Activated CD8-positive, alpha-beta memory T cell treated with anti-CD3 and anti-CD28 coated beads, Interleukin-2, amount 50 U/mL, for 1 hour (primary cell): ENCODE data around the gene TUBGCP2.
A peak's percentile ranks its signal among the peaks of the same experiment; 100 is the strongest.

Source experiments
- DNase-seq: peaks from one replicate; pipeline ENCODE4 v3.0.0-alpha.2; 2020; ENCODE audit errors: extremely low read depth

TUBGCP2 gene, protein sequence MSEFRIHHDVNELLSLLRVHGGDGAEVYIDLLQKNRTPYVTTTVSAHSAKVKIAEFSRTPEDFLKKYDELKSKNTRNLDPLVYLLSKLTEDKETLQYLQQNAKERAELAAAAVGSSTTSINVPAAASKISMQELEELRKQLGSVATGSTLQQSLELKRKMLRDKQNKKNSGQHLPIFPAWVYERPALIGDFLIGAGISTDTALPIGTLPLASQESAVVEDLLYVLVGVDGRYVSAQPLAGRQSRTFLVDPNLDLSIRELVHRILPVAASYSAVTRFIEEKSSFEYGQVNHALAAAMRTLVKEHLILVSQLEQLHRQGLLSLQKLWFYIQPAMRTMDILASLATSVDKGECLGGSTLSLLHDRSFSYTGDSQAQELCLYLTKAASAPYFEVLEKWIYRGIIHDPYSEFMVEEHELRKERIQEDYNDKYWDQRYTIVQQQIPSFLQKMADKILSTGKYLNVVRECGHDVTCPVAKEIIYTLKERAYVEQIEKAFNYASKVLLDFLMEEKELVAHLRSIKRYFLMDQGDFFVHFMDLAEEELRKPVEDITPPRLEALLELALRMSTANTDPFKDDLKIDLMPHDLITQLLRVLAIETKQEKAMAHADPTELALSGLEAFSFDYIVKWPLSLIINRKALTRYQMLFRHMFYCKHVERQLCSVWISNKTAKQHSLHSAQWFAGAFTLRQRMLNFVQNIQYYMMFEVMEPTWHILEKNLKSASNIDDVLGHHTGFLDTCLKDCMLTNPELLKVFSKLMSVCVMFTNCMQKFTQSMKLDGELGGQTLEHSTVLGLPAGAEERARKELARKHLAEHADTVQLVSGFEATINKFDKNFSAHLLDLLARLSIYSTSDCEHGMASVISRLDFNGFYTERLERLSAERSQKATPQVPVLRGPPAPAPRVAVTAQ

DNA sequence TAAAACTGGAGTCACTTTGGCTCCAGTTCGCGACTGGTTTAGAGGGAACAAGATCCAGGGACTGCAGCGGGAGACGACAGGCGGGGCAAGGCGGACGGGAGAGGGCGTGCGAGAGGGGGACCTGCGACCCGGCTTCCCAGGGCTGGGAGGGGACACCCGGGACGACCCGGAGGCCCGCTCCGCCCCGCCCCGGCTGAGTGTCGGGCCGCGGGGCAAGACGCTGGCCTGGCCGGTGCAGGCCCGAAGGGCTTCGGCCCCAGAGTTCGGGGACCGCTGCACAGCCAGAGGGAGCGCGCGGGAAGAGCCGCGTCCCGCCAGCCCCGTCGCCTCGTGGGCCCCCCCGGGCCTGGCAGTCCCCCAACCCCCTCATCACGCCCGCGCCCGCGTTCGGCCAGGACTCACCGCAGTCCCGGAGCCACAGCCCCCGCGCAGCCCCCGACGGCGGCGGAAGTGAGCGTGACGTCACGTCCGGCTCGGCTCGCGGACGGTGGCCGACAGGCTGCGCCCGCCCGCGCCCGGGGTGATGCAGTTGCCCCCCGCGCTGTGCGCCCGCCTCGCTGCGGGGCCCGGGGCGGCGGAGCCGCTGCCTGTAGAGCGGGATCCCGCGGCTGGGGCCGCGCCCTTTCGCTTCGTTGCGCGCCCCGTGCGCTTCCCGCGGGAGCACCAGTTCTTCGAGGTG is at the start of gene TUBGCP2, which contains the start of gene ZNF511:
TUBGCP2 (minus strand) TSS at position 452 of the 679 bp plus-strand sequence. CDS start 5,931 bp downstream, outside the sequence.
ZNF511 (plus strand) TSS at position 494 of the 679 bp plus-strand sequence; CDS start at position 524, 30 bp downstream.
- DNase-seq, result peak; percentile 65

DNA sequence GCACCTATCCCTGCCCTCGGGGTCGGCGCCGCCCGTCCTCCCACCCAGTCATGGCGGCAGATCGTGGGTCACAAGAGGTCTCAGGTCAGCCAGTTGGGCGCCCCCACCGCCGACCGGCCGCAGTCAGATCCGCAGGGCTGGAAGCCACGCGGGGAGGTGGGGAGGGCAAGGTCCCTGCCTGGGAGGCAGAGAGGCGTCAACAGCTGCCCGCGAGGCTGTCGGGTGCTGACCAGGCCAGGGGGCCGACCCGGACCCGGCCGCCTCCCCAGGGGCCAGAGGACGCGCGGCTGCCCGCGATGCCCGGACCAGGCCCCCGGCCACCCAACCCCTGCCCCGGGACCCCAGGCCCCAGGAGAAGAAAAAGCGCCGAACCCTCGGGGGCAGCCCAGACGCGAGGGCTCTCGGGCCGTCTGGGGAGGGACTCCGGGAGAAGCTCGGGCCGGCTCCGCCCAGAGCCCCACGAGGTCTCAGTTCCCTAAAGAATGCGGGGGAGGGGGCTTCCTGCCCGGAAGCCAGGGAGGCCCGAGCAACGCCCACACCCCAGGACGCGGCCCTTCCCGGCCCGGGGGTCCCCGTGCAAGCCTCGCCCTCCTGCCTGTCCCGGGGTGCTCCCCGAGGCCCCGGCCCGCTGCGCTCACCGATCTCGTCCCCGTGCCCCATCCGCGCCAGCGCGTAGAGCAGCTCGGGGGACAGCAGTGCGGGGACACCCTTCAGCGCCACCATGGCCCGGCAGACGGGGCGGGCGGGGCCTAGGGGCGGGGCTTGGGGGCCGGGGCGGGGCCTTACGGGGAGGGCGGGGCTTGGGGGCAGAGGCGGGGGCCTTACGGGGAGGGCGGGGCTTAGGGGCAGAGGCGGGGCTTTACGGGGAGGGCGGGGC is 48.9 kb upstream of the TUBGCP2 start, which contains the start of gene FUOM:
FUOM (minus strand) TSS at position 735 of the 877 bp plus-strand sequence; CDS start at position 723, 12 bp downstream.
- DNase-seq, result no peak

DNA sequence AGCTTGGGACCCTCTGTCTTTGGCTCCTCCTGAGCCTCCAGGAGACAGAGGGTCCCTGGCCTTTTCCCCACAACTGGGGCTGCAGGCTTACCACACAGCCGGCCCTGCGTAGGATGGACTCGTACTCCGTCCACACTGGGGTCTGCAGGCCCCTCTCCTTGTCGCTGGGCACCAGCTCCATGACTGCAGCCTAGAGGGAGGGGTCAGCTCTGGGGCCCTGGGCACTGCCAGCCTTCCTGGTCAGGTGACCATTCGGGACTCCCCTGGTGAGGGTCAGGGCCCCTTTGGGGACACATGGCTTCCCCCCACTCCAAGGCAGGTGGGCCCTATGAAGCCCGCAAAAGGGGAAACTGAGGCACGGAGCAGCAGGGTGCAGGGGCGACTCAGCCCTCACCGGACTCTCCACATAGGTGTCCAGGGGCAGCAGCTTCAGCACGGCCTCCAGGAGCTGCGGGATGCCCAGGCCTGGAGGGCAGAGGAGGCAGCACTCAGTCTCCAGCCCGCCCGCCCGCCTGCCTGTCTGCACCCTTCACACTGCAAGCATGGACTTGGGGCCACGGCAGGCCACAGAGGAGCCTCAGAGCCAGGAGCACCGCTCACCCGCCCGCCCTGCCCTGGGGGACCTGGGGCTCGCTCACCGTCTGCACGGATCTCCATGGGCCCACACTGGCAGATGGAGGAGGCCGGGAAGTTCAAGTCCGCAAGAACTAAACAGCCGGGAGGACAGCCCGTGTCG is 48.0 kb upstream of the TUBGCP2 start:
- no peak for DNase-seq

DNA sequence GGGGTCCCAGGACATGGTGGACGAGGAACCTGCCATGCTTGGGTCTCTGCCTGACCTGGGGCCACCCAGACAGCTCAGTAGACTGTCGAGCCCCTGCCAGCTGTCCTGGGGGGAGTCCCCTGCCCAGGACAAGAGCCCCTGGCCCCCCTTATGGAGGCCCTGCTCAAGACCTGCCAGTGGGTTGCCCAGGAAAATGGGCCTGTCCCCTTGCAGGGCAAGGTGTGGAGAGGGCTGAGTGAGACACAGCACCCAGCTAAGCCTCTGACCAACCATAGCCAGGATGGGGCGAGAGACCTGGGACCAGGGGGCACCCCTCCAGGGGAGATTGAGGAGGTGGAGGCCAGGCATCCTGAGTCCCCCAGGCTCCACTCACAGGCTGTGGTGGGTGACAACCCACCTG is 47.3 kb upstream of the TUBGCP2 start:
- no peak for DNase-seq

DNA sequence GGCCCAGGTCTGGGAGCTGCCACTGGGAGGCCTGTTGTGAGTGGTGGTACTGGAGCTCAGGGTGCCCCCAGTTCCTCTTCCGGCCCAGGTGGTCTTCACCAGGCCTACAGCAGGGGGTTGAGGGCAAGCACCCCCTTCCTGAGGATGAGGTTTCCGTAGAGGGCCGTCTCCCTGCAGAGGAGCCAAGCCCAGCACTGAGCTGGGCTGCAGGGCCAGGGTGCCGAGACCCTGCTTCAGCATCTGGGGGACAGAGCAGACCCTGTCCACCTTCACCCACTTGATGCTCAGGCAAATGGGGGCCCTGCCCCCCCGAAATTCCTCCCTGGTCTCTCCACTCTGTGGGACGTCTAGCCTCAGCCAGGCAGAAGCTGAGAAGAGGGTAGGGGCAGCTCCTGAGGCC is 46.6 kb upstream of the TUBGCP2 start:
- DNase-seq, result no peak

DNA sequence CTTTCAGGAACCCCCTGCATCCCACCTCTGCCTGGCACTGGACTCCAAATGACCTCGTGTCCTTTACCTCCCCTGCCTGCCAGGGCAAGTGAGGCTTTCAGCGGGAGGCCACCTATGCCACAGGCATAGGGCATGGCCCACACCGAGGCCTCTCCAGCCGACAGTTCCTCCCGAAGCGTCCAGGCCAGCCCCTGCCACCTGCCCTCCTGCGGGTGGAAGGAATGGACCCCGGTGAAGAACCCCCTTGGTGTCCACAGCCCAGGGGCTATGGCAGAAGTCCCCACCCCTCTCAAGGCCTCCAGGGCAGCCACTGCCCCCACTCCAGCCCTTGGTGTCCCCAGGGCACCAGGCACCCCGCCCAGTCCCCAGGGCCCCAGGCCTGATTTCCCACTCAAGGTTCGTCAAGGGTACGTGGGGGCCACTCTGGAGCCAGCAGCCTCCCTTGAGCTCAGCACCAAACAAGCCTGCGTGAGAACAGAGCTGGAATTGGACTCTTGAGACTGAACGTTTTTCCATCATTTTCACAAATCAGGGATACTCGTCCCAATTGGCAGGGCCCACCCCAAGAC is 46.1 kb upstream of the TUBGCP2 start:
- no peak for DNase-seq

DNA sequence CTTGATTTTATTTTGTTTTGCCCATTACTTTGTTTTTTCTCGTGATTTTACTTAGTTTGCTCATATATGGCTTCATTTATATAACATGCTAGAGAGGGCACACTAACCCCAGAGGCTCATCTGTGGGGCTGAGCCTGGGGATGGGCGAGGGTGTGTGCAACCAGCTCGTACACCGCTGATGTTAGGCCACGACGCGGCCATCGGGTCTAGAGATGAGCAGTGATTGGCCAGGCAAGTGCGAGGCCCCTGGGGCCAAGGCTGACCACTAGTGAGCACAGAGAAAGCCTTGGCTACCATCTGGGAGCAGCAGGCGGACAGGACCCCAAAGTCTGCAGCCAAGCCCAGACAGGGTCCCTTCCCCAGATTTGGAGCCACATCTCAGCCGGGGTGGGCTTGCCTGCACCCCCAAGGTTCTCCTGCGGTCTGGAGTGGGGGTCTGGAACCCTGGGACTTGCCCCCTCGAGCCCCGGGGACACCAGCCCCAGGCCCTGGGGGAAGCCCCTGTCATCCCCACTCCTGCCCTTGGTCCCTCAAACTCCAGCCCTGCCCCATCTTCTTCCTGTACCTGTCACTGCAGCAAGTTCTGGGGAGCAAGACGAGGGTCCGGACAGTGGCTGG is 45.4 kb upstream of the TUBGCP2 start:
- no peak for DNase-seq

DNA sequence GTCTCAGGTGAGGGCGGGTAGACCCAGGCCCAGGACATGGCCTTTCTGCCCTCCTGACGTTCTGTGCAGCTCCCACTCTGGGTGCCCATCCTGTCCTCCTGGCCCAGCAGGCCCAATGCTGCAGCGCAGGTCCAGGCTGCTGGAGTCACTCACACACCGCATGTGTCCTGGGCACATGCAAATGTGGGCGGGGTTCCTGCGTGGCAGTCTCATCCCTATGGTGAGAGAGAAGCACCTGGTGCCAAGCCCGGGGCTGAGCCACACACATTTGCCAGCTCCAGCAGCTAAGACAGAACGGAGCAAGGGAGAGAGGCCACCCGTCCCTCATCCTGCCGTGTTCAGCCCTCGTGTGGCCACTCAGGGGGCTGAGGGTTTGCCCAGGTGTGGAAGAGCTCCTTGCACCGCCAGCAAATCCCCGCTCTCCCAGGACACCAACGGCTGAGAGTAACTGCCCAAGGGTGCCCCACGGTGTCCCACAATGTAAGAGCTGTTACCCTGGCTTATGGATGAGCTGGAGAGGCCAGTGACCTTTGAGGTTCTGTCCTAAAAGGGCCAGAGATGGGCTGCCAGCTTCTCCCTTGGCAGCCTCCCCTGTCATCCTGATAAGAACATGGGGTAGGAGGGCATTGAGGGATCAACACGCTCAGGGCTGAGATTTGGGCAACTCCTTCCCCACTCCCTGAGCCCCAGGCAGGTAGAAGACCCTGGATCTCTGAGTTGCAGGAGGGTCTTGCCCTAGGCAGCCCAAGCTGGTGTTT is 44.7 kb upstream of the TUBGCP2 start:
- no peak for DNase-seq

DNA sequence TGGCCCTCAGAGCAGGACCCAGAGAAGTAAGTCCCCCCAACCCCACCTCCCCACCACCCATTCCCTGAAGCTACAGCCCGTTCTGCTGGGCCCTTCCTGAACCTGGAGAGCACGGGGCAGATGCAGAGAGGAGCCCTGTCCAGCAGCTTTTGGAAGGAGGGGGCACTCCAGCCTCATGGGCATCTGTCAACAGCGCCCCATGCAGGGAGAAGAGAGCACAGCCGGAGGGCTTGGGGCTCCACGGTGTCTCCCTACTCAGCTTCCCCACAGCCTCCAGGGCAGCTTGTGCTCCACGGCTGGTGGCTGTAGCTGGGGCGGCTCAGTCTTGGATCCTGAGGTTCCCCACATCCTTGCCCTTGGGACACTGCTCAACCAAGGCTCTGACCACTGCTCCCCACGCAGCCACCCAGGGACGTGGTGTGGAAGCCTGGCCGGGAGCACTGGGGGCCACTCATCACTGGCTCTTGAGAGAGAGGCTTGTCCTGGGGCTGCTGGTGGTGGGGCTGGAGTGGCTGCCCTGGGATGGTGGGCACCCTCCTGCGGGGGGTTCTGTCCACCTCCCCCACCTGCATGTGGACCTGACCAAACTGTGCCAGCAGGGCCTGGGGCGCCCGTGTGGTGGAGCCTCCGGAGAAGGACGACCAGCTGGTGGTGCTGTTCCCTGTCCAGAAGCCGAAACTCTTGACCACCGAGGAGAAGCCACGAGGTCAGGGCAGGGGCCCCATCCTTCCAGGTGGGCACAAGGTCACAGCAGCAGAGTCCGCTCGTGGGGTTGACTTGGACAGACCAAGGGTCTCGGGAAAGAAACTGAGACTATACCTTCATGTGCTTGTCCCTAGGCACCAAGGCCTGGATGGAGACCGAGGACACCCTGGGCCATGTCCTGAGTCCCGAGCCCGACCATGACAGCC is 43.0 kb upstream of the TUBGCP2 start:
- no peak for DNase-seq

DNA sequence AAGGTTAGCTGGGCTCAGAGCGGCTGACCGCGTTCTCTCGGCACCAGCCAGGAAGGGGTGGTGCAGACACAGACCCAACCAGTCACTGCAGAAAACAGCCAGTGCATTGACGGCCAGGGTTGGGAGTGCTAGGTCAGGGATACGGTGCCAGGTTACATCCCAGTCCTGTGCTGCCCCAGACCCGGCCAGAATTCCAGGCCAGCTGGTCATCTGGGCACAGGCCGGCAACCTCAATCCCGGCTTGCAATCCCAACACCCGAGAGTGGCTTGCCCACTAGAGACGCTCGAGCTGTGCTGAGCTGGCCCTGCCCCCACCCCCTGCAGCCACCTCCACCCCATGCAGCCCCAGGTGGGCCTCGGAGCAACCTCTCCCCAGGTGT is 42.3 kb upstream of the TUBGCP2 start:
- no peak for DNase-seq

DNA sequence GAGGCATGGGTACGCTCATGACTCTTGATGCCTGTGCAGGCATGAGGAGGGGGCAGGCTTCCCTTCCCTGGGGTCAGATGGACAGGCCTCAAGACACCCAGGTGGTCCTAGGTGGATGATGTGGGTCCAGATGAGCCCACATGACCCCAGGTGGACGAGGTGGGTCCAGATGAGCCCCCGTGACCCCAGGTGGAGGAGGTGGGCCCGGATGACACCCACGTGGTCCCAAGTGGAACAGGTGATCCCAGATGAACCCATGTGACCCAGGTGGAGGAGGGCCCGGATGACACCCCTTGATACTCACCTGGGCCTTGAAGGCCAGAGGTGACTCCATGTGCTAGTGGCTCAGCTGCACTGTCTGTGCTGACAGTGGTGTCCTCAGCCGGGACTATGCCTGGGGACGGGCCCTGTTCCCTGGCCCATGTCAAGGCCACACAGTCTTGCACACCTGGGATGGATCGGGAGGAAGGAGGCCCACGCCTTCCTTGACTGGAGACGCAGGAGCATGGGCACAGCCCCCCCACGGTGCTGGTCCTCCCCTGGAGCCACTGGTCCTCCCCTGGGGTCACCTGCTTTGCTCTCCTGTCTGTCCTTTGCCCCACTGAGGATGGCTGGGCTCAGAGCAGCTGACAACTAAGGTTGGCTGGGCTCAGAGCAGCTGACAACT is 41.7 kb upstream of the TUBGCP2 start:
- DNase-seq, result no peak

DNA sequence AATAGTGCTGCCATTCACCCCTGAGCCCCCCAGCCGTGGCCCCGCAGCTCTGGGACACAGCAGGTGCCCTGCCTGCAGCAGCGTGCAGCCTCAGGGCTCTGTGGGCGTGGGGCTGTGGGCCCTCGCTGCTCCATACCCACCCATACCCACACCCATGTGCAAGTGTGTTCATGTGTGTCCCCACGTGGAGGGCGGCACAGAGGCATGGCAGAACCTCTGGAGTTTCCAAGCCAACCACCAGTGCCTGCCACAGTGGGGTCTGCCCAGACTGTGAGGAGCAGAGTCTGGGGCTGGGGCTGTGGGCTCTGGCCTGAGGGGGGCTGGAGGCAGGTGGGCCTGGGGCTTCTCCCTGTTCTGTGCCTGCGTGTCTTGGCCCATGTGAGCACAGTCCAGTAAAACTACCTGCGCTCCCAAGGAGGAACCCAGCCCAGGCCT is 40.9 kb upstream of the TUBGCP2 start:
- no peak for DNase-seq

DNA sequence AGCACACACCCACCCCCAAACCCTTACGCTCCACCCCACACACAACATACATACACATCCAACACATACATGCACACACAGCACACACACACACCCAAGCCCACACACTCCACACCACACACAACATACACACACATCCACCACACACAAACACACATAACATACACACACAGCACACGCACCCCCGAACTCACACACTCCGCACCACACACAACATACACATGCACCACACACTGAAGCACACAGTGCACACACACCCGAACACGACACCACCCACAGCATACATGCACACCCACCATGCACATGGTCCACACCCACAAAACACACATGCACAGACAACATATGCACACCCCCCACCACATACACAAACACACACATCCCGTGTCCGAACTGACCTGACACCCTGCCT is 40.5 kb upstream of the TUBGCP2 start:
- DNase-seq, result no peak

DNA sequence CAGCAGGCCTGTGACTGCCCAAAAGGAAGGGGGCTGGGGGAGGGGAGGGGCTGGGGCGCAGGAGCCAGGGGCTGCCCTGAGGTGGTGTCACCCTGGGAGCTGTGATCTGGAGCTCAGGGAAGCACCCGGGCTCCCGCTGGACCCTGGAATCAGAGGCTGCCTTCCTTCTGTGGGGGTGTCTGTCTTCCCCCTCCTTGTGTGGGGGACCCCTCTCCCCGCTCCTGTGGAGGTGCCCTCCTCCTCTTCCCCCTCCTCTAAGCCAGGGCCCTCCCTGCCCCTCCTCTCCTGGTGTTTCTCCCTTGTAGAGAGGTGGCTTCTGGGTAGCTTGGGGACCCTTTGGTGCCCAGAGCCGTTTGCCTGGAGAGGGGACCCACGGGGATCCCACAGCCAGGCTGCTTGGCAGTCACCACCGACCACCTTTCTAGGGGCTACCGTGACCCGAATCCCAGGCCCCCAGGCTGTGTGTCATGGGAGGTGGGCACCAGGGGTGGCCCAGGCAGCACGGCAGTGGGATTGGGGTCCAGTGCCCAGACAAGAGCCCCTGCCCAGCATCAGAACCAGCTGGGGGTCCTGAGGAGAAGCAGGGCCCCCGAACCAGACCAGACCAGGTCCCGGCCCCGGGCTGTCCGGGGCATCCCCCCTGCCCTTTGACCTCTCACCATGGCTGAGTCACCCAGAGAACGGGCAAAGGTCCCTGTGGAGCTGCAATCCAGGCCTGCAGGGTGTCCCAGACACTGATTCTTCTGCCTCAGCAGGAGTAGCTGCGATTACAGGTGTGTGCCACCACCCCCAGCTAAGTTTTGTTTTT is 39.2 kb upstream of the TUBGCP2 start:
- DNase-seq, result no peak

DNA sequence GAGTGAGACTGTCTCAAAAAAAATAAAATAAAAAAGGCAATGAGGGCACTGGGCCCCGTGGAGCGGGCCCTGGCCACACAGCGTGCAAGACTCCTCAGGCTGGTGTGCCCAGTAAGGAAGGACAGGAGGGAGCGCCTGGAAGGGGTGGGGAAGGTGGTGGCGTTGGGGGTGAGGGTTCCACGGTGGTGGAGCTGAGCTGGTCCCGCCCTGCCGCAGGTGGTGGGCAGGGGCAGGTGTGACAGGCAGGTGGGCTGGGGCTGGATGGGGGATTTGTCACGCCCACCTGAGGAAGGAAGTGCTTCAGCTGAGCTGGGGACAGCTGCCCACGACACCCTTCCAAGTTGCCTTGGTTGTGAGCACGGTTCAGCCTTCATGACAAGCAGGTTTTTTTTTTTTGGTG is 37.7 kb upstream of the TUBGCP2 start:
- no peak for DNase-seq

DNA sequence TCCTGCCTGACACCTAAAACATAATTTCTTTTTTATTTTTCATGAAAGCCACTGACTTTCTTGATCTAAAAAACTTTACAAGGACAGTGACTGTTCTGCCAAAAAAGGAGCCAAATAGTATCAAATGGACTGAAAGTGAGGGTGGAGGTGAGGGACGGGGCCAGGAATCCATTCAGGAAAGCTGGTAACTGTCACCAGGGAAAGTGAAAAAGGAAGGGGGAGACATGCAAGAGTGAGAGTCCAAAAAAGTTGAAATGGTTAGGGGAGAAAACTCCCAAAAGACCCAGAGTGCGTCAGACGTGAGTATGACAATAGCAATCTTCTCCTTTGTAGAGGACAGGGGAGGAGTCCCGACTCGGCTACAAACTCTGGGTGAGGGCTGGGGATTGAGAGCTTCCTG is 35.6 kb upstream of the TUBGCP2 start:
- DNase-seq, result no peak
